PFSK-1 (cell line): ENCODE measurements around the gene OXCT2.

Experiments
- POLR2AphosphoS5 ChIP-seq: IDR thresholded peaks from 2 replicates; pipeline ENCODE4 v1.6.1; 2012; ENCODE audit warnings: low read depth, mild to moderate bottlenecking, control low read depth, low read length, moderate library complexity
- SIN3A ChIP-seq: IDR thresholded peaks from 2 replicates; pipeline ENCODE4 v1.6.1; 2012; ENCODE audit warnings: mild to moderate bottlenecking, low read length, moderate library complexity, borderline replicate concordance; ENCODE audit not compliant: insufficient read depth
- TF ChIP-seq, protein P1 (sequence below), 2 experiments: IDR thresholded peaks; 2 replicates each; pipeline versions ENCODE4 v1.6.1 to v1.8.0; 2011 to 2012; ENCODE audit warnings: low read depth in 2 of 2, low read length in 2 of 2, control low read depth in 1 of 2, inconsistent platforms in 1 of 2, mild to moderate bottlenecking in 1 of 2, moderate library complexity in 1 of 2; ENCODE audit not compliant: insufficient read depth in 1 of 2

DNA sequence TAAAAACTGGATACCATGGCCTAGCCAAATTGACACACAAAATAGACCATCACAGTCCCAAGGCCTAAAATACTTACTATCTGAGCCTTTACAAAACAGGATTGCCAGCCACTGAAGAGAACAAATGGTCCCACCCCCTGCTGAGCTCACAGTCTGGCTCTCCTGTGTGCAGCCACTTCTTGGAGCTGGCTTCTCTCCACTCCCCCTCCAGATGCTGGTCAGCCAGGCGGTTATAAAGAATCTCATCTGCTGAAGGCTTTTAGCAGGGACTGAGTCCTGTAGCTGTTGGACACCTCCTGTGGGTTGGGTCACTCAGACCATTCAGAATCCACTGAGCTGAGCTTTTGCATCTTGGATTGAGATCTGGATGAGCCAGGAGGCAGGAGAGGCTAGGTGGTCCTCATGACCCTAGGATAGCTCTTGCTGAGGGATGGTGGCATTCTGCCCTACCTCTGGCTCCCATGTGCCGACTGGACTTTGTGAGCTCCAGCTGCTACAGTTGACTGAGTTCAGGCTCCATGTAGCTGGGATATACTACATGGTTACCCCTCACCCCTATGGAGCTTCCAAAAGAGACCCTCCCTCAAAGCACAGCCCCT, 16.1 kb downstream of the OXCT2 start:
- TF ChIP-seq POLR2AphosphoS5, result no peak
- no peak for TF ChIP-seq SIN3A
- TF ChIP-seq, protein P1, sequence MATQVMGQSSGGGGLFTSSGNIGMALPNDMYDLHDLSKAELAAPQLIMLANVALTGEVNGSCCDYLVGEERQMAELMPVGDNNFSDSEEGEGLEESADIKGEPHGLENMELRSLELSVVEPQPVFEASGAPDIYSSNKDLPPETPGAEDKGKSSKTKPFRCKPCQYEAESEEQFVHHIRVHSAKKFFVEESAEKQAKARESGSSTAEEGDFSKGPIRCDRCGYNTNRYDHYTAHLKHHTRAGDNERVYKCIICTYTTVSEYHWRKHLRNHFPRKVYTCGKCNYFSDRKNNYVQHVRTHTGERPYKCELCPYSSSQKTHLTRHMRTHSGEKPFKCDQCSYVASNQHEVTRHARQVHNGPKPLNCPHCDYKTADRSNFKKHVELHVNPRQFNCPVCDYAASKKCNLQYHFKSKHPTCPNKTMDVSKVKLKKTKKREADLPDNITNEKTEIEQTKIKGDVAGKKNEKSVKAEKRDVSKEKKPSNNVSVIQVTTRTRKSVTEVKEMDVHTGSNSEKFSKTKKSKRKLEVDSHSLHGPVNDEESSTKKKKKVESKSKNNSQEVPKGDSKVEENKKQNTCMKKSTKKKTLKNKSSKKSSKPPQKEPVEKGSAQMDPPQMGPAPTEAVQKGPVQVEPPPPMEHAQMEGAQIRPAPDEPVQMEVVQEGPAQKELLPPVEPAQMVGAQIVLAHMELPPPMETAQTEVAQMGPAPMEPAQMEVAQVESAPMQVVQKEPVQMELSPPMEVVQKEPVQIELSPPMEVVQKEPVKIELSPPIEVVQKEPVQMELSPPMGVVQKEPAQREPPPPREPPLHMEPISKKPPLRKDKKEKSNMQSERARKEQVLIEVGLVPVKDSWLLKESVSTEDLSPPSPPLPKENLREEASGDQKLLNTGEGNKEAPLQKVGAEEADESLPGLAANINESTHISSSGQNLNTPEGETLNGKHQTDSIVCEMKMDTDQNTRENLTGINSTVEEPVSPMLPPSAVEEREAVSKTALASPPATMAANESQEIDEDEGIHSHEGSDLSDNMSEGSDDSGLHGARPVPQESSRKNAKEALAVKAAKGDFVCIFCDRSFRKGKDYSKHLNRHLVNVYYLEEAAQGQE (IDR thresholded peaks at IDR 0.05; ENCODE audit: insufficient read depth in 1 of 2, low read depth in 2 of 2, low read length in 2 of 2), result no peak
